ENCODE measurements around the gene FARP1.

Gene FARP1

DNA sequence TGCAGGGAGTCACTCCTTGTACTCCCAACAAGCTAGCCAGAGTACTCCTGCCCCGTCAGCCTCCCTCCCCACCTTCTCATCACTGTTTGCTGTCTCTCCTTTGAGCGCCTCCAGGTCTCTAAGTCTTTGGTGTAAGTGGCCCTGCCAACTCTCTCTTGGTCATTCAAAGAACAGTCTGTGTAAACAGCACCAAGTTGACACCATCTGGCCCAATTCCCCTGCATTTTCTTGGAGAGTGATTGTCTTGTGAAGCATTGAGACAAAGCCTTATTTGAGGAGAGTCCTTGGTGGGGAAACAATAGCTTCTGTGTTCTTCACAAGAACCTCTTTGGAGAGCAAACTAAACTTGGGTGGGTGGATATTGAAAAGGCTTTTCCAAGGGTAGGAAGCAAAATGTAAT, 148.8 kb downstream of the FARP1 start:
- DNase-seq: no peak

DNA sequence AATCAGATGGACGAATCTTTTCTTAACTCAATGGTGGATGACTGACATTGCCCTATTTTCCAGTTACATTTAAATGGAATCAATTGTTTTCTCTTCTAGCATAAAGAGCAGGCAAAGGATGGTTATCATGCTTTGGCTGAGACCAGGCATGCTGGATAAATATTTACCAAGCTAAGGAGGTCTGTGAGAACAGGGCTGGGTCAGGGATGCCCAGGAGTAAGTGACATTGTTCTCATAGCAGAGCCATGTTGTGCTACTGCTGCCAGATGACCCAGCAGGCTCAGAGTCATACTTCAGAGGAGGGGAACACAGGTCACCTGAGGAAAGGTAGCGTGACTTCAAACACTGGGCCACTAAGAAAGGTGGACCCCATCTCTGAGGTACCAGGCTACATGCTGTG, 150.2 kb downstream of the FARP1 start:
- no peak for DNase-seq

DNA sequence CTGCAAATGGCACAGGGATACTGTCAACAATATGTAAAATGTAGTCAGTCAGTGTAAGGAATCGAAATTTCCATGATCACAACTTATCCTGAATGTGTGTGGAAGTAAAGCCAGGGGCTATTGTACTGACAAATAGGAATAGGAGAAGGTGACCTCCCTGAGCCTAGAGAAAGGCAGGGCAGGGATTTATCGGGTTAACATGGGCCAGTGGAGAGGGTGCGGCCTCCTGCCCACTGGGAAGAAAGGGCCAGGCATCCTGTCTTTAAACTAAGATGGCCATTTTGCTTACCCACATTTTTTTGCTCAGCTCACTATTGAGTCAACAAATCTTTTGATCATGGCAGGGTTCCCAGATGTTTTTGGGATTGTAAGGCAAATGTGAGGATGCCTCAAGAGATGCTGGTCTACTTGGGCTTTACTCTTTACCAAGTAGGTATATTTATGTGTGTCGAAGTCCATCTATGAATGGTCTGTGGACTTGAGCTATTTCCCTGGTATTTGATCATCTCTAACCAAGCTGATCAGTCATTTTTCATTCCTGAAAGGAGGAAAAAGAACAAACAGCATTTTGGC, 150.8 kb downstream of the FARP1 start:
- no peak for DNase-seq

DNA sequence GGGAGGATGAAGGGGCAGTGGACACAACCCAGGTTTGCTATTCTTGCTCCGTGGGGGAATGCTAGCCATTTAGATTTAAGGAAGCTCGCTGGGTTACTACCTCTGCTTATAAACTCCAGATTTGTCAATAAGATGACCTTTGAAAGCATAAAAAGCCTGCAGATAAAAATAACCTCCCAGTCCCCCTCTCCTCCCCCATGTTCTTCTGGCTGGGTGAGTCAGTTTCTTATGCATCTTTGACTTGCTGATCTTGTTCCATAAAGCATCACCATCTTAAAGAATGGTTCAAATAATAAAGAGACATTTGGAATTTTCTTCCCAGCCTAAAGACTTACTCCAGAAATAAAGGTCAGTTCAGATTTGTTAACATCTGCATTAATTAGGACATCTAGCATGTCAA, 152.5 kb downstream of the FARP1 start:
- no peak for DNase-seq

DNA sequence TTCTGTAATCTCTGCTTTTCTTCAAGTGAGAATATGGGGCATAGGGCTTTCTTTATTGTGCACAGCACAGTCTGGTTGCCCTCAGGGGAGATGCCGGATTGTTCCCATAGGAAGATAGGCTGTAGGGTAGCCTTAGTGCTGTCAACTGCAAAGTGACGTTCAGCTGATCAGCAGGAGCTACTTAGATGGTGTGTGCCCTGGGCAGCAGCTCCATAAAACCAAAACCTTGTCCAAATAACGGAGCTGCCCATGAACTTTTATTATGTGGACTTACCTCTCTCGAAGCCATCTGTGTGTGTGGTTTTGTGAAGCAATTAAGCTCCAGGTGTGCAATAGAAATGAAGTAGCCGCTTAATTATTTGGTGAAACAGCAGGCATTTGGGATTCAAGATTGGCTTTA, 154.2 kb downstream of the FARP1 start:
- no peak for DNase-seq

DNA sequence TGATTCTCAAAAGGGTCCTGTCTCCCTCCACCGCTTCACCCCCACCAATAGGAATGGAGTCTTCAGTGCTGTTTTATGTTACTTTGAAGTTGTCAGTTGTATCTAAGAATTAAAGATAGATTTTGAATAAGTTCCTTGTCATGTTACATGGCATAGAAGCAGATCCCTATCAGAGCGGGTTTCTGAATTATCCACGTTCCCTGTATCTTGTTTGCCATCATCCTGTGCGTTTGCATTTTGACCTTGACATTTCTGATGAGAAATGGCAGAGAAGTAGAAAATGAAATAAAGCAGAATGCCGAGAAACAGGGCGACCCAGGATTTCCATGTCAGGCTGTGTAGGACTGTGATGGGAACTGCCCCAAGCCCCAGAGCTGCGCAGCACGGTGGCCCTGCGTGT, 154.9 kb downstream of the FARP1 start:
- DNase-seq: no peak

DNA sequence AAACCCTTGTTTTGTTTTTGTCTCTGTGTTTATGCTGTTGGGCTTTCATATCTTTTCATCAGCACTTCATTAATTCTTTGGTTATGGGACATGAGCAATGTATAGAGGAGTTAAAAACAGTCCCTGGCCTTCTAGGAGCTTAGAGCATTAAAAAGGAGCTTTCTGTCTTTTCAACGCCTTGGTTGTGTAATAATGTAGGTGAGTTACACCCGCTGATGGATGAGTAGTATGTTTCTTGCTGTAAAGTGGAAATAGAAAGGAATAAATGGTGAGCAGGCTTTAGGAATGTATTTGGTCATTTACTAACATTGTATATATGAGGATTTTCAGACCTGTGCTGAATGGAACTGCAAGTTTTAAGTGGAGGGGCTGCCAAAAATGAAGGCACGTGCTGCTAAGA, 155.7 kb downstream of the FARP1 start:
- no peak for DNase-seq

DNA sequence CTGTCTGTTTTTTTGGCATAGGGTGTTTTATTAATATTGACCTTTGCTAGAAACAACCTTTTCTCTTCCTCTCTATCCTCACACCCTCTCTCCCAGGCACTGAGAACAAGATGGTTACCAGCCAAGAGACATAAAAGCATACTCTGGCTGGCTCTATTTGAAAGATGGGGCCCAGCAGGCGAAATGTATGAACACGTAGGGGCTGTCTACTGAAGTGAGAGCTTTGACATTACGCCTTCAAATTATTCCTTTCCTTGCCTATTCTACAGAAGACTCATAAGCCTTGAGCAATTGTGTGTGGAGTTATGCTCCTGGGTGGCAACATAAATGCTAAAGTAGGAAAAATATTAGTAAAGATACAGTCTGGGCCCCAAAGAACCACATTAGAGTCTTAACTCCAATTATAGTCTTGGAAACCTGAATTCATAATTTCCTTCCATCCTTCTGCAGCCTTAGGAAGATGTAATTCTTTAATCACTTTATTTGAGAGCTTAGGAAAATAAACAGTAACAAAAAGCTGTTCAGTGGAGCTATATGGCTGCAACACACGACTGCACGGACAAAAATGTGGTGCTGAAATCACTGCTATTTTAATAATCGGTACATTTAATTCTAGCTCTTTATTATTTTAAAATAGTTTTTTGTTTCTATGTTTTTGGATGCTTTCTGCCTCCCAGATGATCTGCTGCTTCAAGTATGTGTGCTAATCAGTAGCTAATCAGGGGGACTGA, 156.5 kb downstream of the FARP1 start:
- no peak for DNase-seq

DNA sequence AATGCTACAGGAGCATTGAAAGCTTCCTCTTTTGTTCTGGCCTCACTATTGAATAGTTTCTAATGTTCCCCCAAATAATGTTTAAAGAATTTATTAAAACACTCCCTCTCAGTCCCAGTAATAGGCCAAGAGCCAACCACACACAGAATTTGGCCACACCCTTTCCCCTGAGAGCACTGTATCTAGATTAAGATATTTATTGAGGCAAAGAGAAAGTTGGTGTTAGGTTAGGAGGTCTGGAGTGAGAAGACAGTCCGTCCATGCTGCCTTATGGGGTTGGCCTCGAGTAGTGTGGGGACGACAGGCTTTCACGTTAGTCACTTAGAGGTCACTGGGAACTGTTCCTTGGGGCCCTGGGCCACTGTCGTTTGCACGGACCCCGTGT, 157.1 kb downstream of the FARP1 start:
- no peak for DNase-seq

DNA sequence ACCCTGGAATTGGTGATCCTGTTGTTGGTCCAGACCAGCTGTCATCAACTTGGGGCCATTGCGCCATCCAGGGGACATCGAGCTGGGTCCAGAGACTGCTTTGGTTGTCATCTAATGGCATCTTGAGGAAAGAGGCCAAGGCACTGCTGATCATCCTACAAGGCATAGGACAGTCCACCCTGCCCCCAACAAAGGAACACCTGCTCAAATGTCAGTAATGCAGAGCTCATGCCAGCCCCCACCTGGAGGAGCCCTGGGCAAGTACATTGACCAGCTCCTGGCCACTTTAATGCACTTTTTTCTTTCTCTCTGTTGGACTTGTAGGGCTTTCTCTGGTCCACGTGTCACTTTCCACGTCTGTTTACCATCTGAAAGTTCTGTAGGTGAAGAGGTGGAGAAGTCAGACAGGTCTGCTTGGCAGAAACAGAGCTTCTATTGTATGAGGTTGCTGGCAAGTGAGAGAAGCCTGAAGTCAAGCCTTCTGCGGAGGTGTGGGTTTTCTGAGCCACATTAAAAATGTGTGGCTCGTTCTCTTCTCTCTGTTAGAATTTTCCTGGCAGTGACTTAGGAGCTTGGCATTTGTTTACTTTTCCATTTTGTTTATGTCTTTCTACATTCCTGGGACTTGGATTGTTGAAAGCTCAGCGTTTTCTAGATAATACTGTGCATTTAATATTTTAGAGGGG, 158.2 kb downstream of the FARP1 start:
- no peak for DNase-seq

DNA sequence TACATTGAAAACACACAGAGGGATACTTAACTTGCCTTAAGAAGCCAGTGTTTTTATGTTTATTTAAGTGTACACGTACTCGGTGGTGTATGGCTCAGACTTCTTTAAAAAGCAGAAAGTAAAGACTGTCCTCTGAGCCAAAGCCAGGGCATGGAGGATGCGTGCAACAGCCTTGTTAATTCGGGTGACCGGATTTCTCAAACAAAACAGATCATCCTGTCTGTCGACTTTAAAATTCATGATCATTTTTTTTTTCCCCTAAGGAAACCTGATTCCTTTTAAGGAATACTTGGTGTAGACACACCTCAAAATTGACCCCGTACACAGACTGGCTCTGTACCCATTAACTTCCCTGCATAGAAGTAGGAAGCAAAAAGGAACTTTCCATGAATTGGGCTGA, 158.8 kb downstream of the FARP1 start:
- DNase-seq: no peak

DNA sequence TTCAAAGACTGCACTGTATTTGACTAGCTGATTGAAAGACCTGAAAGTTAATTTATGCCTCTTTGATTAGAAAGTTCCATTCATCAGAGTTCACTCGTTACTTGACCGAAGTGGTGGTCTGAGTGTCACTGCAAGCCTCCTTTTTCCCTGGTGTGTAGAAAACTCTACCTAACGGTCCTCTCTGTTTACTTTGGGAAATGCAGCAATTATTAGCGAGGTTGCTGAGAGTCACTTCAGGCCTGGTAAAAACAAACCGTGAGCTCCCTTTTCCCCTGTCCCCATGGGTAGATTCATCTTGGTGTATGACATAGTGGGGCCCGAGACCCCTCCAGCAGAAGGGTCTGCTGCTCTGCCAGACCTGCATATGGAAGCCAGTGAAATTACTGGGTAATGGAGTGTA, 161.0 kb downstream of the FARP1 start:
- DNase-seq: no peak

DNA sequence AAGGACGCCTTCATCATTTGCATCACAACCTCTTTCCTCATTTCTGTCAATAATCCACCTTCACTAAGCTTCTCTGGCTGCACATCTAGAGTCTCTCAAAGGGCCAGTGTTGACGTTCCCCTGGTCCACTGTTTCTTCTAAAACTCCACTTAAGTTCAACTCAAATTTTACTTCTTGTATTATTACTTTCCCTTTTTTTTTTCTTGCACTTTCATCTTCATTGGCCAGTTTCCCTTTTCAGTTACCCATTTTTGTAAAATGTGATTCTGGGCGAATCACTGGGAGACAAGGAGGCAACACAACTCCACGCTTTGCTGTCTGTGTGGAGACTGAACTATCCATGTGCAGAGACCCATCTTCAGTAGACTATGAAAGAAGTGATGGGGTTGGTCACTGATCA, 162.8 kb downstream of the FARP1 start:
- DNase-seq: no peak

DNA sequence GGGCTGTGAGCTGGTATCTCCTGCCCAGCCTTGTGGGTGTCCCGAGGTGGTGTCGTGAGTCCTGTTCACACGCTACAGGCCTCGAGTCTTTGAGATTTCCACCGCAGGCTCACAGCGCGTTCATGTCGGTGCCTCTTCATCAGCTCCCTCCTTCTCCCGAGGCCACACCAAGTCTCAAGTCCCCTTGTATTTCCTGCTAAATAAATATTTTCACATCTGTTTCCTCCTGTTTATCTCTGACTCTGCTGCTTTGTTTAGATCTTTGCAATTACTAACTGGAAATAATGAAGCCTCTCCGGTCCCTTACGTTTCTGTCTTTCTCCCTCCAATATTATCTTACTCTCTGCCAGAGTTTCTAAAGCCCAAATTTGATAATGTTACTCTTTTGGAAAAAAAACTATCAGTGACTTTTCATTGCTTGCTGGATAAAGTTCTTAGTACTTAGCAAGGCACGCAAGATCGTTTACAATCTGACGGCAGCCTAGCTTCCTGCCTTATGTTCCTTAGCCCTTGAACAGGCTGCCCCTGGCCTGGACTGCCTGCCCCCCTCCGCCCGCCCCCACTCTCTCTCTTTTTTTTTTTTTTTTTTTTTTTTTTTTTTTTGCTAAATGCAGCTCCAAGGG, 164.7 kb downstream of the FARP1 start:
- no peak for DNase-seq

DNA sequence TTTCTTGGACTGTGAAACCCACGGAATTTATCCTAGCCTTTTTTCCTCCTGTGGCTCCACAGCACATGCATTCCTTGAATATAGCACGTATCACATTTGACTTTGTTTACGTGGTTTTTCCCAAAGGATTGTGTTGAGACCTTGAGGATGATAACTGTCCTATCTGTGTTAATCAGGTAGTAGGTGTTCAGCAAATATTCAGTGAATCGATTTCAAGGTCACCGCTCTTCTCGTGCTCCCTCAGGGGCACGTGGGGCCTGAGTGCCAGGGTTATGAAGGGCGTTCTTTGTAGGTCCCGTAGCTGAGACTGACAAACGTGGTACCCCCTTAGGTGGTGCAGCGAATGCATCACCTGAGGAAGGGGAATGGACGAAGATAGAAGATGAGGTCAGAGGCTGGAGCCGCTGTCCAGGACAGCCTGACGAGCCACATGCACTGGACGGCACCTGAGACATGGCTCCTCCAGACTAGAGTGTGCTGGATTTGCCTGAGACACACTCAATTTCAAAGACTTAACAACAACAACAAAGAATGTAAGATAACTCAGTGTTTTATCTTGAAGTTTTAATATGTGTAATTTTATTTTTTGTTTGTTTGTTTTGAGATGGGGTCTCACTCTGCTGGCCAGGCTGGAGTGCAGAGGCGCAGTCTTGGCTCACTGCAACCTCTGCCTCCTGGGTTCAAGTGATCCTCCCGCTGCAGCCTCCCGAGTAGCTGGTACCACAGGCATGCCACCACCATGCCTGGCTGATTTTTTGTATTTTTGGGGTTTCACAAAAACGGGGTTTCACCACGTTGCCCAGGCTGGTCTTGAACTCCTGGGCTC, 165.4 kb downstream of the FARP1 start:
- DNase-seq: no peak

DNA sequence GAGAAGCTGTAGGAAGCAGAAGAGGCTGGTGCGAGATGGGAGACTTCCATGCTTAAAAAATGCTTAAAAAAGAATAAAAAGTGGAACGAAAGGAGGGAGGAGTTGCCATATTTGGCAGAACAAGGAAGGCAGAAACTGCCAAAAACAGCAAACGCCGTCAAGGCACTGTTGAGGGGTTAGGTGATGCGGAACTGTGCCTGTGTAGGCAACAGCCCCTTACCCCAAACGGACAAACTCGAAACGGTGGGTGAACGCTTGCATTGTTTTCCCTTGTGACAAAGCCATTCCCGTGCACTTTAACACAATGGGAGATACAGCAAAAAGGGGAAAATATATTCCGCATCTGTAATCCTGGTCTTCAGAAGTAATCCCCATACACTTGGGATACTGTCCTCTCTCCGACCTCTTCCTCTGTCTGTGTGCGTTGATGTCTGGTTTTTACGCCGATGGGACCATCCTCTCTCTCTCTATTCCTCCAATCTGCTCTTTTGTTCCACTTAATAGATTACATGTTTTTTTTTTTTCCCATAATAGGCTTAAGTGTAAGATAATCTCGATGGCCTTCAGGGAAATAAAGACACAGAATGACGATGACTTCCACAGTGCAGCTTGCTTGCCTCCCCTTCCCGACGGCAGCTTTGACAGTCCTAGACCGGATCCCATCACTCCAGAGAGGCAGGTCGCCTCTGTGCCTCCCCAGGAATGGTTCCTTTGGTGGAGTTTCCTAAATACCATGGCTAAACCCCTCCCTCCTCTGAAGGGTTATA, 166.9 kb downstream of the FARP1 start:
- DNase-seq: no peak

DNA sequence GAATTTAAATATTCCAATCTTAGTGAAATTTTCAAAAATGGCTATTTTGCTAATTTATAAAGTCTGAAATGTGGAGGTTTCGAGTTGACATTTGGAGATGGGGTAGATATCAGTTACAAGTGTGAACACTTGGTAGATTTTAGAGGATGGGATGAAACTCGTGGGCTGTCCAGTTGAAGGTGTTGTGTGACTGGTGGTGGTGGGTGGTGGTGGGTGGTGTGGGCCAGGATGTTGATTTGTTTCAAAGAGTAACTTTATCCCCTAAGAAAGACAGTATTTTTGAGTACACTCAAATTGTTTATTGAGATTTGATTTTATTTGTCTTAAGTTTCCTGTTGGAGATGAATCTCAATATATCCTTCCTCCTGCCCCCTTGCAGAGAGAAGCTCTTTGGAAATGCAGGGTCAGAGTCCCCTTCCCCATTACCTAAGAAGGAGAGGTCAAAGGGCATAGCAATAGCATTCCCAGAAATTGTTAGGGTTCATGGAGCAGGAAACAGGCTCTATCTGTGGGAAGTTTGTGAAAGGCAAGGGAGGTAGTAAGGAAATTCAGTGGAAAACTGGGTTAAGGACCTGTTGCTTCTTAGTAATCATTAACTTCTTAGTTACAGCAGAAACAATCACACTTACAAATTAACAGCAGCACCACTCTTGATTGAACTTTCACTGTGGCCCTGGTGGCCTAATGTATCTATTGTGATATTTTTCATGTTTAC, 167.7 kb downstream of the FARP1 start:
- no peak for DNase-seq

DNA sequence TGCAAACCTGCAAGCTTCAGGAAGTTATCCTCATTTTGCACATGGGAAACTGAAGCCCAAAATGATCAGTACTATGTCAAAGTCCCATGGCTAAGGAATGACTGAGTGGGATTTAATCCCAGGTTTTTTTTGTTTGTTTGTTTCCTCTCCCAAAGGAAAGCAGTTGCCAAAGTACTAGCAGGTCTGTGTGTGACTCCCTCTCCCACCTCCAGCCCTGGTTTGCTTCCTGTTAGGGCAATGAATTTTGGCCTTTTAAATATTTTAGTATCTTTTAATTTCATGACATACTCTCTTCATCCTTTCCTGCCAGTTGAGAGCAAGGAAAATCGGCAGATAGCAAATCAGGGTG, 168.3 kb downstream of the FARP1 start:
- DNase-seq: no peak

DNA sequence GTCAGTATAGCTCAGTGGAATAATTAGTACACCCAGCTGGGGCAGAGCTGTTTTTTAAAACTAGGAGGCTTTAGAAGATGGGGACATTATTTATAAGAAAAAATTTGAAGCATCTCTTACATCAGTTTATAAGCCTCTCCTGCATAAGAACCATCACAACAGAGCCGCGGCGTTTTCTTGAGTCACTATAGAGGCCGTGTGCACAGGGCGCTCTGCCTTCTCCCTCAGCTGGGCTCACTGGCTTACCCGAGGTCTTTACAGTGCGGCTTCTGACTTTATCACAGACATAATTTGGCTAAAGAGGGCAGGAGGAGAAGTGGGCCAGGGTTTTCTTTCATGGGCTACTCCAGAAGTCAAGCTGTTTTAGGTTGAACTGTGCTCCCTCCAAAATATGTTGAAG, 169.7 kb downstream of the FARP1 start:
- DNase-seq: no peak

DNA sequence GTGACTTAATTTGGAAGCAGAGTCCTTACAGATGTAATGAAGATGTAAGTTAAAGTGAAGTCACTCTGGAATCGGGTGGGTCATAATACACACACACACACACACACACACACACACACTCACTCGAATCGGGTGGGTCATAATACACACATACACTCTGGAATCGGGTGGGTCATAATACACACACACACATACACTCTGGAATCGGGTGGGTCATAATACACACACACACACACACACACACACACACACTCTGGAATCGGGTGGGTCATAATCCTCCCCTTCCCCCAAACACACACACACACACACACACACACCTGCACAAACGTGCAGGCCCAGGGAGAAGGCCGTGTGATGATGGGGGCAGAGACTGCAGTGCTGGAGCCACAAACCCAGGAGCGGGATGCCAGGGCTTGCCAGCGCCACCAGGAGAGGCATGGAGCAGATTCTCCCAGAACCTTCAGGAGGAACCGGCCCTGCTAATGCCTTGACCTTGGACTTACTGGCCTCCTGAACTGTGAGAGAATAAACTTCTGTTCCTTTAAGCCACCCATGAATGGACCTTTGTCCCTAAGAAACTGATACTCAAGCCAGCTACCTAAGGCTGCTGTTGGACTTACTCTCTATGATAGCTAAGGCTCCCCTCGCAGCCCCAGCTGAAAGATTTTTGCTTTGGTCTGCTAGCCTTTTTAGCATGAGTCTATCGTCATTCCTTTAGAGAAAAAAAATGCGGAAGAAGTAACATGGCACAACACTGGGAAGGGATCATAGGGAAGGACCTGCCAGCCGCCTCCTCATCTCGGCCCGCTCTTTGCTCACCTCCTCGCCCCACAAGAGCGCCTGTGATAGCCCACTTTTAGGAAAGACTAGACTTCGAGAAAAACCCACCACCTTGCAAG, 170.4 kb downstream of the FARP1 start:
- DNase-seq: no peak

DNA sequence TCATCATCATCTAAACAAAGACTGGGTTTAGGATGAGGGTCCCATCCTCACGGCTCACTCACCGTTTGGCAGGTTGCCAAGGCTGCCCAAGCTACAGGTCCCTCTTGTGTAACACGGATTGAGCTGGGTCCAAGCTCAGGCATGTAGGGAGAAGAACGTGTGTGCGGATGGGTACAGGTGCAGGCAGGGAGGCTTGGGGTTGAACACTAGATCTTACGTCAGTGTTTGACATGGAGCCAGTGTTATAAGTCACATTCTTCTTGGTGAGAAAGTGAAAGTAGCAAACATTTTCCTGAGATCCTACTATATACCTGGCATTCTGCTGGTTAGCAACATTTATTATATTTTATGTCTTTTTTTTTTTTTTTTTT, 171.0 kb downstream of the FARP1 start:
- DNase-seq: no peak

Measured in stimulated activated CD4-positive, alpha-beta T cell treated with anti-CD3 and anti-CD28 coated beads, Interleukin-4, amount 100 ng/mL, for 1 hour (primary cell).